SHP77 (cell line): ENCODE results near the gene WWOX.
A peak's percentile ranks its signal among the peaks of the same experiment; 100 is the strongest.

Experiments
- DNase-seq, 2 experiments: peaks; one replicate each; lab custom pipeline; 2025; lab: John Stamatoyannopoulos, UW

Gene WWOX

DNA sequence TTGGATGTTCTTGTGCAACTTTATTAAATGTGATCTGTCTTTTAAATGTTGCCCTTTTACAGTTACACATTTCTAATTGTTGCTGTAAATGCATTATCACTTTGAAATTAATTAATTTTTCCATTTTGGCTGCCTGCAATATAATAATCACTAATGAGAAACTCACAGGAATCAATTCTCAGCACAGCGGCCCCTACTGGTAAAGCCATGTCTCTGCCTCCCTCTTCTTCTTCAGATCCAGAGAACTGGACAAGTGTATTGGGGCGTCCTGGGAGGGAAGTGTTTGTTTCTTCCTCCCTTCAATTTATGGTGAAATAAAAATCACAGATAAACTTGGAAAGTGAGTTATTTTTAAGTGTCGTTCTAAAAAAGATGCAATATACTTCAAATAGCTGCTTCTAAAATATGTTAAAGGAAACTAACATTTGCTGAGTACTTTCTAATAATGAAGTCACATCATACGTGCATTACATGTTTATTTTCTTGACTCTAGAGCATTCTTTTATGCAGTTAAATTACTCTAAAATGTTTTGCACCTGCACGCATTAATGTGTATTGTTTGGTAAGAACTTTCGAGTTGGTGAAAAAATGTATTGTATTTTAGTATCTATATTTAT lies 338.0 kb downstream of the WWOX start:
- DNase-seq, result peak; percentile 7 to 30

DNA sequence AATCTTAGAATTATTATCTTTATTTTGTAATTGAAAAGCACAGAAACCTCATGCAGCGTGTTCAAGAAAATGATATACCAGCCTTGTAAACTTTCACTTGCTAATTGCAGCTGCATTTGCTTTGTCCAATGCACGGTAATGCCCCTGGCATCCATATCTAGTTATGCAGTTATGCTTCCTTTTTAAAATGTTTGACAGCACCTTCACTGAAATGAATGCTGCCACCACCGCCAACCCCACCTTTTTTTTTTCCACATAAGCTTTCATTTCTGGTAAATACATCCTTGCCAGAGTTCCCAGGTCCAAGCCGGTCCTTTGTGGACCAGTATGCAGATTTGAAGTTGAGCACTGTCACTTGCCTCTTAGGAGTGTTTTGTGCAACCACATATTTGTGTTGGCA lies 338.8 kb downstream of the WWOX start:
- no peak for DNase-seq

DNA sequence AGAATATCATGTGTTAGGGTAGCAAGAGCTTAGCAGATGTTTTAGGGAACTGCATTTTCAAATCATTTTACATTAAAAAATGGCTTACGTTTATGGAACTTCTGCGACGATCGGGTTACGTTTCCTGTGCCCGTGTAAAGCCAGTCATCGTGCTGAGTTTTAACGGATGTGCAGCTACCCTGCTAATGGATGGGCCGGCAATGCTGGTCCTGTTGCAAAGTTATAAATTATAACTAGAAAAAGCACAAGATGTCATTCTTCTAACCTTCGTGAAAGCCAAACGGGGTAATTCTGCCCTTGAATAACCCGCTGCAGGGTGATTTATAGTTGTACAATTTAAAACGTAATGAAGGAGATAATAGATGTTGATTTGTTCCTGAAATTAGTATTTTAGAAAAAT lies 339.2 kb downstream of the WWOX start:
- no peak for DNase-seq

DNA sequence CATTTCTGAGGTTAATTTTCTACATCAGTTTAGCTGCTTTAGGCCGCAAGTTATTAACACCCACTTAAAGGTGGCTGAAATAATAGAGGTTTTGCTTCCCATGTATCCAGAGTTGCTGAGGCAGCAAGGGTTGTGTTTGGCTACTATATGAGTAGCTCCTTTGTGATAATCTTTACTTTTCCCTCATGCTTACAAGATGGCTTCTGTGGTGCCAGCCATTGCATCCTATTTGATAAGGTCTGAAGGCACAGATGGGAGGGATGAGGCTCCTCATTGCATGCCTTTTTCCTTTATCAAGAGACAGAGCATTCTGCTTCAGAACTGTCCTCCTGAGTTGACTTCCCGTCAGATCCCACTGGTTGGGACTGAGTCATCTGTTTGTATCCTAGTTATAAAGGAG lies 340.2 kb downstream of the WWOX start:
- no peak for DNase-seq

DNA sequence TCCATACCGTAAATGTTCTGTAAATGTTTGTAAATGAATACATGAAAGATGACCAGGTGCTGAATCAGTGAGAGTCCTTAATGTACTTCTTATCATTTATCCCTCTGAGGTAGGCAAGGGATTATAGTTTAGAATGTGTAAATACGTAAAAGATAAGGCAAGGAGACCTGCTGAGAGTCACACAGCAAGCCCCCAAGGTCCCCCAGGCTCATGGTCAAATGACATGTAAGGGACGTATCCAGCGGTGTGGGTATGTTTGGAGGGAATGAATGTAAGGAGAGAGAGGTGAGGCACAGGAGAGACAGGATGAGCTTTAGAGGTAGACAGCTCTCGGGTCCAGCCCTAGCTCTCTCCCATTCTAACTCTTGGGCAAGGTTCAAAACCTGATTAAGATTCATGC lies 341.8 kb downstream of the WWOX start:
- no peak for DNase-seq

DNA sequence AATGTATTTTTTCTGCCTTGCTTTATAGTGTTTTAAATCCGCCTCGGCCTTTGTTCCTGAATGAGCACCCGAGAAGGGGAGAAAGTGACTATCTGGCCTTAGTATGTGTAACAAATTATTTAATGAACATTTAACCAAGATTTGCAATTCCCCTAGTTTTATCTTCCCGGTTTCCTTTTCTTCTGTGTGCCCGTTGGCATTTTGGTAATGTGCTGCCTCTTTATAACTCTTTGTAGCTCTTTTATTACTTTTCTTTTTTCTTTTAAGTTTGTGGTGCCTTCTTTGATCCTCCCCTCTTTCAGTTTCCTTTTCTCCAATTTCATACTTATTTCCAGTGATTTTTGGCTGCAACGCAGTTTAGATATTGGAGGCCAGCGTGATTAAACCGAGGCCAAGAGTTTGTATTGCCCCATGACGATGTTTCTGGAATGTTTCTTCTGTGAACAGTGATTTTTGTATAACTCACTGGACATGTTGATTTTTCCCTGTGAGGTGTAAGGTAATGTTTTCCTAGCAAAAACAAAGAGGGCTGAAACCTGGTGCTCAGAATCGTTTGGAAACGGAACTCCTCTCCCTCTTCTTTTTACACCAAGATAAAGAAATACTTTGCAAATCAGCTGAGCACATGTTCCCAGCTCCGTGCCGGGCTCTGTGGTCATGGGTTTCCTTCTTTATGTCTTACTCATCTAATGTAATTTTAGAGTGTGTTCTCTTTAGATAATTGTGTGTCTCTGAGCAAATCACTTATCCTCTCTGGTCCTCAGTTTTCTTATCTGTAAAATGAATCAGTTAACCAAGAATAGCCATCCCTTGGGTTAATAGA lies 344.3 kb downstream of the WWOX start:
- no peak for DNase-seq

DNA sequence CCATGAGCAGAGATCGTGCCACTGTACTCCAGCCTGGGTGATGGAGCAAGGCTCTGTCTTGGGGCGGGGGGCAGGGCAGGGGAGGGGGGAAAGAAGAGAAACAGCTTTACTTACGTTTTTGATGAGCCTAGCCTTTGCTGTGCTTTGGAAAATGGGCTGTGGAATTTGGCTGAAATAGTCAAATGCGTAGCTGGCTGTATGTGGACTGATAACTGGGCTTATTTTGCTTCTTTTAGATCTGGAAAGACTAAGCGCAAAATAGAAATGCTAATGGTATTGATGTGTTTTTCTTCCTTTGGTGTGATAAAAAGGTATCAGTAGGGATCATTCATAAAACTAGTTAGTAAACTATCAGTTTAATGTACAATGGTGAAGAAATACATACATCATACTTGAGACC lies 346.4 kb downstream of the WWOX start:
- no peak for DNase-seq

DNA sequence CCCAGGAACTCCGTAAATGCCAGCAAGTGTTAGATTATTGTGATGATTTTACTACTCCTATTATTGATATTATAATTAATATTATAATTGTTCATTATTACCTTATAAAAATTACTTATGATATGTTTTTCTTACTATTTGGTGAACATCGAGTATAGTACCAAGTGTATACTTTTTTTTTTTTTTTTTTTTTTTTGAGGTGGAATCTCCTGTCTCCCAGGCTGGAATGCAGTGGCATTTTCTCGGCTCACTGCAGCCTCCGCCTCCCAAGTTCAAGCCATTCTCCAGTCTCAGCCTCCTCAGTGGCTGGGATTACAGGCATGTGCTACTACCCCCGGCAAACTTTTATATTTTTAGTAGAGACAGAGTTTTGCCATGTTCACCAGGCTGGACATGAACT lies 347.0 kb downstream of the WWOX start:
- DNase-seq, result no peak

DNA sequence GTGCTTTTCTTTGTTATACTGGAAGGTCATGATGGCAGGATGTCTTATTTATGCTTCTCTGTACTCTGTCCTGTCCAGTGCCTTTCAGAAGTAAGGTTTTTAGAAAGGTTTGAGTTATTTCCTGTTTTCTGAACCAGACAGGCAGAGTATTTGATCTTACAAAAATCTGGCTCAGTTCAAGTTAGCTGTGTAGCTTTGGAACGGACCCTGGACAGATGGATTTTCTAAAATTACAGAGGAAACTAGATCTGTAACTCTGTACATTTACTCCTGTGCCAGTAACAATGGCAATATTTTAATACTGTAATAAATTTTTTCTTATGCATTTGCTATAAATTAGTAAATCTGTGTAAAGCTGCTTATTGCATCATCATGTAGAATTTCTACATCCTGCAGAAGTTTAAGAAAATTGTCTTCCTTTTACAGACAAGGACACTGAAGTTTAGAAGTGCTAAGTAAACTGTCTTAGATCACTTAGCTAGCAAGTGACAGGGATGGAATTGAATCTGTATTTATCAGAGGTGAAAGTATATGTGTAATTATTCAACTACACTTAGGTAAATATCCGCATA lies 347.6 kb downstream of the WWOX start:
- DNase-seq, result no peak

DNA sequence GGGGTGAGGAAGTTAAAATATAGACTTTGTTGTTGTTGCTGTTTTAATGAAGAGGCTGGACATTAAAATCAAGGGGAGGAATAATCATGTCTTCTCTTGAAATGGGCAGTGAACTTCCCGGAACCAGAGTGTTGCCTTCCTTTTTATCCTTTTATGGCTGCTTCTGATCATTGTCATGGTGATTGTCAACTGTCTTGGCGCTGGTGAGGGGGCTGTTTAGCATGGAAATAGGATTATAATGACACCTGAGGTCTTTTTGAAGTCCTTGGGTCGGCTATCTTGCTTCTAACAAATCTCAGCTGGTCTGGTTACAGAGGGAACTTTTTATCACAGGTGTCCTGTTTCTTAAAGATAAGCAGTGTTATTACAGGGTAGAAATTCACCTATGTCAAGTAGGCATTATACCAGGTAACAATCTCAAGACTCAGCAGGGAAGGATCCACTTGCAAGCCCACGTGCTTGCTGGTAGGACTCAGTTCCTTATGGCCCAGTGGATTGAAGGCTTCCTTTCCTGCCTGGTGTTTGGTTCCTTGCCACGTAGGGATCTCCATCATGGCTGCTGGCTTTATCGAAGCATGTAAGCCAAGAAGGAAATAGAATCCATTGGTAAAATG lies 349.3 kb downstream of the WWOX start:
- no peak for DNase-seq

DNA sequence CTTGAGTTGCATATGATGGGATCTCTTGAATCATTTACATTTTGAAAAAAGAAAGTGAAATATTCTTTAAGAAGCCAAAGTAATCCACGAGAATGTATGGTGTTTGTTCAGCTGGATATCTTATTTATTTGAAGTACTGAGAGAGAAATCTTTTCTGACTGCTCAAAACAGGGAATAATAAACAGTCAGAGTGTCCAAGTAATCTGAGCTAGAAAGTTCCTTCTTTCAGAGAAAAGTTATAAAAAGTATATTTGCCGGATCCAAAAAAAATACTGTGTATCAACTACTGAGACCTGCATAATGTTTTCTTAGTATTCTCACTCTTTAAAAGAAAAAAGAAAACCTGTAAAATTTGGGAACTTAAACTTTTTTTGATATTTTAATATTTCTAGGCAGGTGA lies 350.8 kb downstream of the WWOX start:
- DNase-seq, result no peak

DNA sequence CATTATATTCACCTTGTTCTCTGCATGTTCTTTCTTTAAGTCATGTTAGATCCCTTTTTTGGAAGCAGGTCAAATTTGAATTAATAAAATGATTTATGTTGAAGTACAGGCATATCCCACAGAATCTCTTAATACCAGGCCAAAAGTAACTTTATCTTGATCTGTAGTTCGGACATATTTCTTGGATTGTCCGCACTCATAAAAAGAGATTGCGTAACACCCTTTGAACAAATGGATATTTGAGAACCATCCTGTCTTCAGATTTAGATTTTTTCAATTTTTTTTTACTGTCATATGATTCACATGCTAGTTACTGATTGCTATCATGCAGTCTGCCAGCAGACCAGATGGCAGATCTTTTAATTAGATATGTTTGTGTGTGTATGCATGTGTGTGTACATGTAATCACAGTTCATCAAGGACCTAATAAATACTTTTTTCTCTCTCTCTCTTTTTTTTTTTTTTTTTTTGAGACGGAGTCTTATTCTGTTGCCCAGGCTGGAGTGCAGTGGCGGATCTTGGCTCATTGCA lies 352.6 kb downstream of the WWOX start:
- no peak for DNase-seq

DNA sequence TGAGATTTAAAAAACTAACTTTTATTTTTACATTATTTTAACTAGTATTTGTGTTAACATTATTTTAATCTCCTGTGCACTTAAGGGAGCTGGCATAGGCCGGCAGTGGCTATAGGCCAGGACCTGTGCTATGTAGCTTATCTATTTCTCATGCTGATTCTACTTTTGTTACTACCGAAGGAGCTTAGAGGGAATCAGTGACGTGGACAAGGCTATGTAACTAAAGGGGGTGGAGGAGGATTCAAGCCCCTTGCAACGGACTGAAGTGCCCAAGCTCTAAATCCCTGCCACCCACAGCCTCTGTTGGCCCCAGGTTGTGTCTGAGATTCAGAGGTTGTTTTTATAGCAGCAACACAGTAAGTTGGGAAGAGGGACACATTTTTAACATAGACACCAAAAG lies 356.4 kb downstream of the WWOX start:
- no peak for DNase-seq

DNA sequence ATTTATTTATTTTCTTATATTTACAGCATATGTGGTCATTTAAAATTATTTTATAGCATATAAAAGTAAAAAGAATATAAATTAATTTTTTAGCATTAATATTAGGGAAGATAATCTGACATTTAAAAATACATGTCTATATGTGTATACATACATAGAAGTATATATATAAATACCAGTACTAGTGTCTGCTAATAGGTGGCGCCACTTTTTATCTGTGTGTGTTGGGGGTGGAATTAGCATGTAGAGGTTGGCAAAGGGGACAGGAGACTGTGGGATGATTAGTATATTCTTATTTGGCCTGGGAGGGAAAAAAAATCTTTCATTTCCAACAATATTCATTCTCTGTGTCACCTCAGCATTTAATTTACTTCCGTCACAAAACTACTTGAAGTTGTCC lies 359.1 kb downstream of the WWOX start:
- peak in 1 of 2 experiments; percentile 16 for DNase-seq

DNA sequence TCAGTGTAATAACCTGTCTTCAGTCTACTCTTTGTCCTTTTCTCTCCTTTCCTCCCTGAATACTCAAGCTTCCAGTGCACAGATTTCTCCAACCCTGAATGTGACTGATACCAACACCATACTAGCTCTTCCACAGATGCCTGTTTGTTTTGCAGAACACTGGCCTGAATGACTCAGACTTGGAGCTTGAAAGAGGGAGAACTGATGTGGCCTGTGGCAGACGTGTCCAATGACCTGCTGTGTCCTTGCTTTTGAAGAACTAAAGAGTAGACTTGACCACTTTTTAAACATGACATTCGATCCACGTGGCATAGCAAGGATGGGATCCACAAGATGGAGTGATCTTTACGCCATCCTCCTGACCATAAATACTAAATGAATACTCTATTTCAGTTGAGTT lies 361.0 kb downstream of the WWOX start:
- DNase-seq, result peak in 1 of 2 experiments; percentile 23

DNA sequence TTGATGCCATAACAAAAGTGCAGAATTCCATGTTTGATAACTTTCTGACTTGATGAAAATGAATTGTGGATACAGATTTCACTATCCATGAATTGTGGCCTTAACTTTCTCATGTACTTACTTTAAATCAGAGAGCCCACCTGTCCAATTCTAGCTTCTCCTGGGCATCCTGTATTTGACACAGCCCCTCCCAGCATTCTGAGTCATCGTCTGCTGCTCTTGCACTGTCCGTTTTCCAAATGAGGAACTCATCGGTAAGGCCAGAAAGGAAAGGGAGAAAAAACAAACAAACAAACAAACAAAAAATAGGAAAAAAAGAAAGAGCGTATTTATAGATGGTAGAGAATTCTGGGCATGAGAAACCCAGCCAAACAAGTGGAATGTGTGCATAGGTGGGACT lies 361.6 kb downstream of the WWOX start:
- DNase-seq, result no peak

DNA sequence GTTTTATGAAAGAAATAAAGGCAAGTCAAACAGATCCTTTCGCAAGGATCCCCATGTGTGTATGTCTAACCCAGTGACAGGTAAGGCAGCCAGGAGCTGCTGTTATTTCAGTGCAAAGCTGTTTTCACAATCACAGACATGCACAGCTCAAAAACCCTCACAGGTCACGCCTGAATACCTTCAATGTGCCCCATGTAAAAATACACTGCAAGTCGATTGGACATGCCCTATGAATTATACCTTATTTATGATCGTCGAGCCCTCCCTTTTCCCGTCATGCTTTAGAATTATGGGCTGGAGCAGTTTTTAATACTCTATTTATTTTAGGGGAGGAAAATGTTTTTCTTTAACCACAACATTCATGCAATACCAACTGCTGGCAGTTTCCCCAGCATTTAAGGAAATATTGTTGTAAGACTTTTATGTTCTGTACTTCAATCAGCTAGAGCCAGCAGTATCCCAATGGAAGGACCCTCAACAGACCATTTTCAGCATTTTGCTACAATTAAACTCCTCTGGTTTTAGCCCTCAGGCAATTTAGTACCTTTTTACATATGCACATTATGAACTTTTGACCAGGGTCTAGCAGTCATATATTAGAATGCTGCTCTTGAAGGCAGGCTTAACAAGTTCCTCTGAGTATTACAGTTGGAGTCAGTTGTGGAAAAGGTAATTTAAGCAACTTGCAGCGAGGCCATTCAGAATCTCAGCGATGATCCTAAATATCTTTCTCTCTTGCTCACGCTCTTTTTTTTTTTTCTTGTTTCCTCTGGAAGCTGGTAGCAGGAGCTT lies 362.2 kb downstream of the WWOX start:
- DNase-seq, result peak in 1 of 2 experiments; percentile 35

DNA sequence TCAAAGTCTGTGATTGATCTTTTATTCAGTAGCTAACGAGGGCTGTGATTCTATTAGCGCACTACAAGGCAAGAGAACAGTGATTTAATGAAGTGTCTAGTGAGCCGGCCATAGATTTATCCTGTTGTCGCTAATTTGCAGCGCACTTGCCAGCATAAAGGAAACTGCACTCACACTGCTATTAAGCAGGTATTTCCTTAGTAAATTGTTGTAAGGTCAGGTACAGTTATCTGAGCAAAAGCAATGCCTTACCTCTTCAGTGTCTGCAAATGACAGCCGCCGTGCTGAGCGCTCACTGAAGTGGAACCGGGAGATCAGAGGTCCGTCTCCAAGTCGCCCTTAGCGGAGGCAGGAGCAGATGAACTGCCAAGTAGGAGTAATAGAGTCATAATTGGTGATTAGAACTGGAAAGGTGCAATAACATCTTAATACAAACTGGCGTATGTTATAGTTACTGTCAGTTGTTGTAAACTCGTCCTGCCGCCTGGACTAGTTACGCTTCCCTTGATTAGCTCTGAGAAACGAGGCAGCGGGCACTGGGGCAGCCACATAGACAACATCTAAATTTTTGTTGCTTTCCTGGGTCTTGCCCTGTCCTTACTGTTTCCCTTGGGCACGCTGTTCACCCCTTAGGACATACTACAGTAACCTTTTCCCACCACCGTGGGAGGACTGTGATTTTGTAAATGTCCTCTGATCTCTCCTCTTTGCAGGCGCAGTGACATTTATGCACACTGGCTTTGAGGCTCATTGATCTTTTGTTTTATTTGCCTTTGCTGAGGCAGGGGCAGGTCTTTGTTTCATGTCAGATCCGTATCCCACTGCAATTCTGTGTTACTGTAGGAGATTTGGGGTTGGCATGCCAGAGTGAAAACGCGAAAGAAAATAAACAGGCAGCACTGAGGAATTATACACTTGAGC lies 363.1 kb downstream of the WWOX start:
- DNase-seq, result peak; percentile 15 to 35

DNA sequence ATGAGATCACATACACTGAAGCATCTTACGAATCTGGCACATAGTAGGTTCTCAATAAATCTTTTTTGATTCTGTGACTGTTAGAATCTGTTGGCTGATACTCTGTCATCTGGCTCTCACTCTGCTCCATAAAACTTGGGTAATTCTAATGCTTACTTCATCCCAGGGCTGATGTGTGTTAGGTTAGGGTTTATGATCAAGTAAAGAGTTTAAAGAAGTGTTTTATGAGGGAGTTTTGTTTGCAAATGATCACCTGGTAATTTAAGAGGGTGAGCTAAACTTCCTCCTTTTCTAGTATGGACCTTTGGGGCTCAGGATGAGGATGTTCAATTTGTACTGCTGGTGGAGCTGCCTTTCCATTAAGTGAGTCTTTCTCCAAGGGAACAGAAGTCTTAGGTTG lies 364.1 kb downstream of the WWOX start:
- no peak for DNase-seq

DNA sequence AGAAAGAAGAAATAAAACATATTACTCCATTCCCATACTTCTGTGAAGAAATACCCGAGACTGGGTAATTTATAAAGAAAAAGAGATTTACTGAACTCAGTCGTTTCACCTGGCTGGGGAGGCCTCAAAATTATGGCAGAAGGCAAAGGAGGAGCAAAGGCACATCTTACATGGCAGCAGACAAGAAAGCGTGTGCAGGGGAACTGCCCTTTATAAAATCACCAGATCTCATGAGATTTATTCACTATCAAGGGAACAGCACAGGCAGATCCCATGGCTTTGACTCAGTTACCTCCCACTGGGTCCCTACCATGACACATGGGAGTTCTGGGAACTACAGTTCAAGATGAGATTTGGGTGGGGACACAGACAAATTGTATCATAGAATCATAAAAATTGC lies 365.4 kb downstream of the WWOX start:
- no peak for DNase-seq

DNA sequence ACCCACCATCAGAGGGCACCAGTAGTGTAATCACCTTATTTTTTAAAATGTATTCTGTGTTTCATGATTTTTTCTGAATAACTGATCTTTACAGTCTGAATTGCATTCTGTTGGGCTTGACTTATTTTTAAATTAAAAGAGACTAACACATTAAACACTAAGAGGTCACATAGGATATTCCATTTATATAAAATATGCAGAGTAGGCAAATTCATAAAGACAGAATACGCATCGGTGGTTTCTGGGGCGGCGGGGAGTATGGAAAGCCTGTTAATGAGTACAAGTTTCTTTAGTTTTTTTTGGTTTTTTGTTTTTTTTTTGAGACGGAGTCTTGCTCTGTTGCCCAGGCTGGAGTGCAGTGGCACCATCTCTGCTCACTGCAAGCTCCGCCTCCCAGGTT lies 366.3 kb downstream of the WWOX start:
- DNase-seq, result no peak
